GM21786 (cell line): ENCODE results near the gene ME2.
"Not testable (repeated sequence)": the region's sequence is repeated elsewhere in the genome, so short reads cannot be mapped to it uniquely, and the experiment has no call there.

Source experiments
- ATAC-seq: cut with Tn5 transposase; IDR thresholded peaks from one replicate; pipeline ENCODE4 v1.9.1; 2021; ENCODE audit not compliant: unreplicated experiment

Gene ME2

DNA sequence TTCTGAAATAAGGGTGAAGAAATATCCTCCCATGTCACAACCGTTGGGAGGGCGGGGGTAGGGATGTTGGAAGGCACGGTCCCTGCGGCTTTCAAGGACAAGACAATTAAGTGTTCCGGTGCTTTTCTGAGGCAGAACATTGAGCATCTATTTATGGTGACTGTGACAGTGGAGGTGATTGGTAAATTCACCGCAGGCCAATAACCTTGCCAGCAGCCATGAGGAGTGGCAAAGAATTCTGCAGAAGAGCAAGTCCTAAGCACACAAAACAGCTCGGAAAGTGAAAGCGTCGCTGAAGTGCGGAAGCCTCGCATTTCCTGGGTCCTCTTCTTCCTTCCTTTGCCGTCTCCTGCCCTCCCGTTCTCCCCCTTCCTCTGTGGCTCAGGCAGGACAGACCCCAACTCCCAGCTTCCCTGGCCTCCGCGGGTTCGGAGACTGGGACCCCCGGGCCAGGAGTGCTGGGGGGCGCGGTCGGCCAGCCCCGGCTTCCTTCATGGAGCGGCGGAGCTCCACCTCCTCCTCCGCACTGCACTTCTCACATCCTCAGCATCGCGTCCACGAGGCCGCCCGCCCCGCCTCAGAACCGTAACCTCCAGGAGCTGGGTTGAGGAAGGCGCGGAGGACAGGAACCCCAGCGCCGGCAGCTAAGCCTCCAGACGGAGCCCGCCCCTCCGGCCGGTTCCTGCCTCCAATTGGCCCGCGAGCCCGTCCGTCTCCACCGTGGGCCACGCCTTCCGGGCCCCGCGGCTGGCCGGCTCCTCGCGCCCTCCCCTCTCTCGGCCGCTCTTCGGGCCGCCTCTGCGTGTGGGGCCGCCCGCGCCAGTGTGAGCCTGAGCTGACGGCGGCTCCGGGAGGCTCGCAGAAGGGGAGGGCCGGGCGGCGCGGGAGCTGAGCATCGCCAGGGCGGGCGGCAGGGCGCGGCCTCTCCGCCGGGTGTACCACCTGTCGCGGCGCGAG, at the start of gene ME2:
Gene ME2, plus strand, starts transcription at position 774 of the 957 bp plus-strand sequence. CDS start 16,703 bp downstream, outside the sequence.
- peak; percentile 92 for ATAC-seq

- ATAC-seq, result no peak
Measured at GRCh38 chr18:50829644-50830043, 49.3 kb upstream of the ME2 start.

- ATAC-seq, result peak; percentile 60
Measured at GRCh38 chr18:50830544-50830943, 48.4 kb upstream of the ME2 start.

DNA sequence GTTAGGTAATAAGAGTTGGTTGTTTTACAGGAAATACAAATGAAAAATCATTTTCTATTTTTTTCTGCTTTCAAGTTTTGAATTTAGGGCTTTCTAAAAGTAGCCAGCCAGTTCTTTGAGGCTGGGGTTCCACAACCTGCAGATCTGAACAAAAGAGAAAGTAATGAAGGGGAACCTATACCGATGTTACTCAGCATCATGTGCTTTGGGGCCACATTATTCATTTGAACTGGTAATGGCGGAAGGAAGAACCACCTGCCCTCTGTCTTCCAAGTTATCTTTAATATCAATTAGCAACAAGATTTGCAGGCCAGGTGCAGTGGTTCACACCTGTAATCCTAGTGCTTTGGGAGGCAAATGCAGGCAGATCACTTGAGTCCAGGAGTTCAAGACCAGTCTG, 46.2 kb upstream of the ME2 start:
- peak; percentile 72 for ATAC-seq

DNA sequence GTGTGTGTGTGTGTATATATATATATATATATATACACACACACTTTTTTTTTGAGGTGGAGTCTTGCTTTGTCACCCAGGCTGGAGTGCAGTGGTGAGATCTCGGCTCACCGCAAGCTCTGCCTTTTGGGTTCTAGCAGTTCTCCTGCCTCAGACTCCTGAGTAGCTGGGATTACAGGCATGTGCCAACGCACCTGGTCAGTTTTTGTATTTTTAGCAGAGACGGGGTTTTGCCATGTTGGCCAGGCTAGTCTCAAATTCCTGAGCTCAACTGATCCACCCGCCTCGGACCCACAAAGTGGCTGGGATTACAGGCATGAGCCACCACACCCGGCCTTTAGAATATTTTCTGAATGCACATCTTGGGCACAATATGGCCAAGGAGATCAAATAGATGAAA, 45.4 kb upstream of the ME2 start:
- not testable (repeated sequence) for ATAC-seq

GRCh38 chr18:50836521-50836957, 42.4 kb upstream of the ME2 start:
- ATAC-seq, result no peak

GRCh38 chr18:50839341-50839740, 39.6 kb upstream of the ME2 start:
- no peak for ATAC-seq

DNA sequence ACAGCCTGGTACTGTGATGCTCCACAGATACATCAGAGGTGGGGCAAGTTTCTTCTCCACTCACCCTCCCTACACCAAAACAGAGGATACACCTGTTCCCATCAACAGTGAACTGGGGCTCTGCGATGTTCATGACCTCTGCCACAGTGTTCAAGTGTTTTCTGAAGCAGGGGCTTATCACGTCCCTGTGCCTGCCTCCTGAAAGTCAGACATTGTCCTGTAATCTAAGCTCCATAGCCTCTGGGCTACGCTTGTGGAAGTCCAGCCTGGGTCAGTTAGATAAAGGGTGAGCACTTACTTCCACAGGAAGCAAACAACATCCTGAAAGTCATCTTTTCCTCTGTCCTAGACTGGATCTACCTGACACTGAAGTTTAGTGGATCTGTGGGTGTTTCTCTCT, 38.9 kb upstream of the ME2 start:
- ATAC-seq, result no peak

DNA sequence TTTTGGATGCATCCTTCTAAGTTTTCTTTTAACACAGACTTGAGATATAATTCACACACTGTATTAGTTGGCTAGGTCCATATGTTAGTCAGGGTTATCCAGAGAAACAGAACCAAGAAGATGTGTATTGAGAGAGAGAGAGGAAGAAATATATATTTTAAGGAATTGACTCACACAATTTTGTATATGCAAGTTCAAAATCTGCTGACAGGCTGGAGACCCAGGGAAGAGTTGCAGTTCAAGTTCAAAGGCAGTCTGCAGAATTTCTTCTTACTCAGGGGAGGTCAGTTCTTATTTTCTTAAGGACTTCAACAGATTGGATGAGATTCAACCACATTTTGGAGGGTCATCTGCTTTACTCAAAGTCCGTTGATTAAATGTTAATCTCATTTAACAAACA, 36.1 kb upstream of the ME2 start:
- ATAC-seq, result no peak

DNA sequence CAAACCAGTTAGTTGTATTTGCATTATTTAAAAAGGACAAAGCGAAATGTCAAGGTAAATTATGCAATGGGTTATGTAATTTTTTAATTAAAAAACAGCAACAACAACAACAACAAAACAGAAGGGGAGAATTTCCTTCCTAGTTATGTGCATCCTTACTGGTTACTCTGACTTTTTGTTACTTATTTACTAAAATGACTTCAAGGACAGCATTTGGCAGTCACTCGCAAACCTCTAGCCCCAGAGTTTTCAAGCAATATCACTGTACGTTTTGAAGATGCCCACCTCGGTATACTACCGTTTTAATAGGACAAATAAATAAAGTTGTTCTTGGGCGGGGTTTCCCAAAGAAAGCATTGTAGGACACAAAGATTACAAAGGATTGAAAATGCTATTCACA, 34.4 kb upstream of the ME2 start:
- no peak for ATAC-seq

DNA sequence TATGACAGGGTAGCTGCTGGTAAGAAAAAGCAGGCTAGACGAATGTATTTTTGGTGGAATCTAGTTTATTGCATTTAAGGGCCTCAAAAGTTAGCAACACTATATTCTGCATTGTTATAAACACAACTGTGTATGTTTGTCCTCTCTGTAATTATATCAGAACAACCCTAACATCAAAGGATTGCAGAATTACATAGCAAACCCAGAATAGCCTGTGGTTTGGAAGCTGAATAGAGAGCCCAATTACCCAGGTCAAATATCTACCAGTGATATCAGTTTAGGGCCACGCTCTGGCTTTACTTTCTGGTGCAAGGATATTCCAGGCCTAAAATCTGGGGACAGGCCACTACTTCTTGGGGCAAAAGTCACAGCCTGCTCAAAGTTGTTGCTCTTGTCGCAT, 34.0 kb upstream of the ME2 start:
- no peak for ATAC-seq

GRCh38 chr18:50847192-50847591, 31.7 kb upstream of the ME2 start:
- no peak for ATAC-seq

- no peak for ATAC-seq
Measured at GRCh38 chr18:50848061-50848551, 30.8 kb upstream of the ME2 start.

DNA sequence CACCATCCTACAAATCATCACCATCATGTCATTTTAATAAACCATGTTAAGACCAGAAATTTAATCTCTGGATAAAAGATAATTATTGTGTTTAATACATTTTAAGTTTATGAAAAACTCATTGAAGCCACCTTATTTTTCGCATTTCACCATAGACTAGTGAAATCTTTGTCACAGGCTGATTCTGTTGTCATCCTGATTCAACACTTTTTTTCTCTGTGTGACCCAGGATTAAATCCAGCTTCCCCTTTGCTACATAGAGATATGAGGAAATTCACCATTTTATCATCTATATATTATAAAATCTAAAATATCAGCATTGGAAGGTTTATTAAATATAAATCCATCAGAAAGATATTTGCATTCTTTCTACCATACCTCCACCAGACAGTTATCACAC, 29.9 kb upstream of the ME2 start:
- ATAC-seq, result no peak

DNA sequence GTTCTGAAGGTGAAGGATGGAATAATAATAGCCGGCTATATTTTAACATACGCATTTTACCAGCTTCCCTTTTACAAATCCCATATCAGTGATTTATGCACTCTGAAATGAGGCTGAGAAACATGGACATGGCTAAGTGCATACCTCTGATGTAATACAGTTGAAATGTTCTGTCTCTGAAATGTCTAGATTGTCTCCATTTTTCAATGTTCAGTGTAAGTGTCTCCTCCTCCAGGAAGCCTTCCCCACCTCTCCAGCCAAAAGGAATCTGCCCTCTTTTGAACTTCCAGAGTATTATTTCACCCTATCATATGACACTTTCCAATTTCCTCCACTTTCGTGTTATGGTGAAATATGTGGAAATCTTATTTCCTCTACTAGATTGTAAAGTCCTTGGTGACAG, 29.5 kb upstream of the ME2 start:
- no peak for ATAC-seq

DNA sequence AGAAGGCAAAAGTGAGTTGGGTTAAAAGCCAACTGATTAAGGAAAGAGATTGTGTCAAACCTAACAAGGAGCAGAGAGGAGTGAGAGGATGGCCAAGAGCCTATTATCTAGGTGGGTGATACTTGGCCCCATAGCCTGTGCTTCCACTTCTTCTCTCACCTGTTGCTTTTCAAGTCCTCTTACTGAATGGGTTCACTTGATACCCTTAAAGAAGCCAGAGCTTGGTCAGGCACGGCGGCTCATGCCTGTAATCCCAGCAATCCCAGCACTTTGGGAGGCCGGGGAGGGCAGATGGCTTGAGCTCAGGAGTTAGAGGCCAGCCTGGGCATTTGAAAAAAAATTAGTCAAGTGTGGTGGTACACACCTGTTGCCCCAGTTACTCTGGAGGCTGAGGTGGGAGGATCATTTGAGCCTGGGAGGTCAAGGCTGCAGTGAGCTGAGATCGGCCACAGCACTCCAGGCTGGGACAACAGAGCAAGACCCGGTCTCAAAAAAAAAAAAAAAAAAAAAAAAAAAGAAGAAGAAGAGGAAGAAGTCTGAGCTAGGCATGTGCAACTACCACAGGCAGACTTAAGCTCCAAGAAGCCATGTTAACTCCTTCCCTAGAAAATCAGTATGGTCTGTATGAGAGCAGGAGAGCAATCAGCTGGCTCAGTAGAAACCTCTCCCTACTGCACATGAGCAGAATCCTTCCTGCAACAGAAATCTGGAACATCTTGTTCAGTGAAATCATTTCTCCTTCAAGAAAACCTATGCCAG, 28.4 kb upstream of the ME2 start:
- ATAC-seq, result no peak

- ATAC-seq, result no peak
Measured at GRCh38 chr18:50853863-50854271, 25.1 kb upstream of the ME2 start.

GRCh38 chr18:50855976-50856757, 22.8 kb upstream of the ME2 start:
- no peak for ATAC-seq

DNA sequence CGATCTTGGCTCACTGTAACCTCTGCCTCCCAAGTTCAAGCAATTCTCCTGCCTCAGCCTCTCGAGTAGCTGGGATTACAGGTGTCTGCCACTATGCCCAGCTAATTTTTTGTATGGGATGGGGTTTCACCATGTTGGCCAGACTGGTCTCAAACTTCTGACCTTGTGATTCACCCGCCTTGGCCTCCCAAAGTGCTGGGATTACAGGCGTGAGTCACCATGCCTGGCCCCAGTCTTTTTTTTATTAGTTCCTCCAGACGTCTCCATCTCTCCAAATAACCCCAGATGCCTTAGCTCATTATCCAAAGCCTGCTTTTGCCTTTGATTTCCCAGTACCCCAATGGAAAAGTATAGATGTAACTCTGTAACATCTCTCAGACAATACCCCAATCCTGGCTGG, 21.8 kb upstream of the ME2 start:
- ATAC-seq, result not testable (repeated sequence)

DNA sequence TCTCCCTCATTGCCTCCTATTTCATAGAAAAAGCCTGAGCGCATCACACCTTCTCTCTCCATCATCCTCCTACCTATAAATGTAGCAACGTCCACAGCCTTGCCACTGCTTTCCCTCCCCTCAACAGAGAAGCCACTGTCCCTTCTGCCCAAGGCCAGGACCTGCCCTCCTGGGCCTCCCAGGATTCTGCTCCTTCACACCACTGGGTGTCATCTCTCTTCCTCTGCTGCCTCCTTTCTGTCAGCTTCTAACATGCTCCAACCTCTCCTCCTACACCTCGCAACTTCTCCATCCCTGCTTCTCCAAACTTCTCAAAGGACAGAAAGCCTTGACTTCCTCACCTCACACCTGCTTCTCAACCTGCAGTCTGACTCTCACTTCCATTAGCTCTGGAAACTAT, 21.2 kb upstream of the ME2 start:
- ATAC-seq, result no peak
